GM13977 (cell line): Measurements from ENCODE around the gene ORC3.

Experiments
- DNase-seq: peaks from one replicate; pipeline ENCODE4 v3.0.0; 2012; ENCODE audit warnings: low spot score
- in situ Hi-C: fragments of 300-500 bp; cut with MboI; formaldehyde crosslinking; loops from one replicate; pipeline ENCODE4 v1.12.0; 2022; ENCODE audit warnings: low sequenced_read_pairs, low pct_unique_long_range_greater_than_20kb, mixed read lengths, inconsistent platforms; ENCODE audit not compliant: unreplicated experiment
- TF ChIP-seq, protein P1 (sequence below): IDR thresholded peaks from 2 replicates; pipeline ENCODE4 v1.5.1; 2012; ENCODE audit warnings: mild to moderate bottlenecking, control low read depth; ENCODE audit not compliant: insufficient read depth; ENCODE audit errors: extremely low read depth, missing control alignments

The ORC3 gene

GRCh38 chr6:87670707-87671106, 80.8 kb downstream of the ORC3 start:
- in situ Hi-C loops = no loop called here
- TF ChIP-seq, protein P1, sequence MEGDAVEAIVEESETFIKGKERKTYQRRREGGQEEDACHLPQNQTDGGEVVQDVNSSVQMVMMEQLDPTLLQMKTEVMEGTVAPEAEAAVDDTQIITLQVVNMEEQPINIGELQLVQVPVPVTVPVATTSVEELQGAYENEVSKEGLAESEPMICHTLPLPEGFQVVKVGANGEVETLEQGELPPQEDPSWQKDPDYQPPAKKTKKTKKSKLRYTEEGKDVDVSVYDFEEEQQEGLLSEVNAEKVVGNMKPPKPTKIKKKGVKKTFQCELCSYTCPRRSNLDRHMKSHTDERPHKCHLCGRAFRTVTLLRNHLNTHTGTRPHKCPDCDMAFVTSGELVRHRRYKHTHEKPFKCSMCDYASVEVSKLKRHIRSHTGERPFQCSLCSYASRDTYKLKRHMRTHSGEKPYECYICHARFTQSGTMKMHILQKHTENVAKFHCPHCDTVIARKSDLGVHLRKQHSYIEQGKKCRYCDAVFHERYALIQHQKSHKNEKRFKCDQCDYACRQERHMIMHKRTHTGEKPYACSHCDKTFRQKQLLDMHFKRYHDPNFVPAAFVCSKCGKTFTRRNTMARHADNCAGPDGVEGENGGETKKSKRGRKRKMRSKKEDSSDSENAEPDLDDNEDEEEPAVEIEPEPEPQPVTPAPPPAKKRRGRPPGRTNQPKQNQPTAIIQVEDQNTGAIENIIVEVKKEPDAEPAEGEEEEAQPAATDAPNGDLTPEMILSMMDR = no peak
- DNase-seq = no peak

GRCh38 chr6:87671555-87672029, 81.7 kb downstream of the ORC3 start:
- TF ChIP-seq, protein P1 = no peak
- DNase-seq = no peak
- in situ Hi-C loops = no loop called here

- in situ Hi-C loops = no loop called here
- DNase-seq = no peak
- TF ChIP-seq, protein P1 = no peak
Measured at GRCh38 chr6:87672641-87673040, 82.7 kb downstream of the ORC3 start.

- TF ChIP-seq, protein P1 = no peak
- DNase-seq = no peak
- in situ Hi-C loops = no loop called here
Measured at GRCh38 chr6:87673237-87673636, 83.3 kb downstream of the ORC3 start.

GRCh38 chr6:87674290-87674689, 84.4 kb downstream of the ORC3 start:
- in situ Hi-C loops = no loop called here
- no peak for DNase-seq
- TF ChIP-seq, protein P1 = no peak

- TF ChIP-seq, protein P1 = no peak
- DNase-seq = no peak
- in situ Hi-C loops = no loop called here
Measured at GRCh38 chr6:87675004-87675681, 85.2 kb downstream of the ORC3 start.

DNA sequence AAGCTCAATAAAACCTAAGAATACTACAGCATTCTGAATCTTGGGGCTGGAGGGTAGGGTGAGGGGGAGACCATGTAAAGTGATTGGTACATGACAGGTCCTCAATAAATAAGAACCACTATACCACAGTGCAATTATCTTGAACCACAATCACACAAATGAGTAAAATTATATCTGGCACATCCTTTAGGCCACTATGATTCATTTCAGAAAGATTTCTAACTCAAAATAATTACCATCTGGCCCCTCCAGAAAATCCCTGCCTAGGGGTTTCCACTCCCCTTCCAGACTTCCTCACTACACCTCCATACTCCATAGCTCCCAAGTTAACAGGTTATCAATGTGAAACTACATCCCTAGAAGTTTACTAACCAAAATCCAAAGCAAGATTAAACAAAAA, 92.4 kb downstream of the ORC3 start:
- TF ChIP-seq, protein P1 = no peak
- in situ Hi-C loops = no loop called here
- DNase-seq = no peak
